GM11168 (cell line): ENCODE data around the gene DLAT.

ENCODE experiments used
- in situ Hi-C: fragments of 300-500 bp; cut with MboI; formaldehyde crosslinking; loops from one replicate; pipeline ENCODE4 v1.12.0; 2022; ENCODE audit warnings: low sequenced_read_pairs; ENCODE audit not compliant: unreplicated experiment

Gene DLAT

GRCh38 chr11:112106070-112106469 lies 80.9 kb downstream of the DLAT start:
- in situ Hi-C loops: no loop called here
